SK-N-SH treated with all-trans-retinoic acid at 6 μM for 48 hours (cell line): Measurements from ENCODE around the gene NQO2.

Experiments
- ARNTL ChIP-seq: fragments of 450-650 bp; formaldehyde crosslinking; IDR thresholded peaks from 2 replicates; pipeline ENCODE4 v1.5.0; 2020; ENCODE audit warnings: low read depth, mild to moderate bottlenecking, moderate library complexity, borderline replicate concordance
- BACH2 ChIP-seq: fragments of 250-450 bp; sonication (Bioruptor Pico); IDR thresholded peaks from 2 replicates; pipeline ENCODE4 v1.9.0; 2021; ENCODE audit warnings: mild to moderate bottlenecking, borderline replicate concordance
- ISL1 ChIP-seq: fragments of 250-450 bp; sonication (Bioruptor Pico); IDR thresholded peaks from 2 replicates; pipeline ENCODE4 v2.1.2; 2022; ENCODE audit warnings: mild to moderate bottlenecking, moderate library complexity
- OSR1 ChIP-seq: fragments of 250-450 bp; sonication (Bioruptor Pico); IDR thresholded peaks from 2 replicates; pipeline ENCODE4 v1.8.0; 2022; ENCODE audit warnings: moderate library complexity, mild to moderate bottlenecking, inconsistent platforms
- PPARA ChIP-seq: fragments of 250-450 bp; sonication (Bioruptor Pico); IDR thresholded peaks from 2 replicates; pipeline ENCODE4 v1.5.0; 2020; ENCODE audit warnings: mild to moderate bottlenecking, borderline replicate concordance
- RARB ChIP-seq: fragments of 250-450 bp; sonication (Bioruptor Pico); IDR thresholded peaks from 2 replicates; pipeline ENCODE4 v1.8.0; 2021; ENCODE audit warnings: mild to moderate bottlenecking, moderate library complexity
- TOX ChIP-seq: fragments of 250-450 bp; sonication (Bioruptor Pico); IDR thresholded peaks from 2 replicates; pipeline ENCODE4 v1.8.0; 2021; ENCODE audit warnings: mild to moderate bottlenecking, moderate library complexity, borderline replicate concordance
- TSHZ2 ChIP-seq: fragments of 250-450 bp; sonication (Bioruptor Pico); IDR thresholded peaks from 2 replicates; pipeline ENCODE4 v1.5.0; 2020; ENCODE audit warnings: mild to moderate bottlenecking, moderate library complexity
- ZNF70 ChIP-seq: fragments of 450-650 bp; formaldehyde crosslinking; IDR thresholded peaks from 2 replicates; pipeline ENCODE4 v1.5.0; 2020; ENCODE audit warnings: mild to moderate bottlenecking, moderate library complexity
- TF ChIP-seq, protein P1 (sequence below): fragments of 250-450 bp; sonication (Bioruptor Pico); IDR thresholded peaks from 2 replicates; pipeline ENCODE4 v1.8.0; 2020; ENCODE audit warnings: mild to moderate bottlenecking, moderate library complexity, borderline replicate concordance
- TF ChIP-seq, protein P2 (sequence below): fragments of 250-450 bp; sonication (Bioruptor Pico); IDR thresholded peaks from 2 replicates; pipeline ENCODE4 v1.5.1; 2020; ENCODE audit warnings: low read depth, mild to moderate bottlenecking, moderate library complexity

- TF ChIP-seq, protein P1, sequence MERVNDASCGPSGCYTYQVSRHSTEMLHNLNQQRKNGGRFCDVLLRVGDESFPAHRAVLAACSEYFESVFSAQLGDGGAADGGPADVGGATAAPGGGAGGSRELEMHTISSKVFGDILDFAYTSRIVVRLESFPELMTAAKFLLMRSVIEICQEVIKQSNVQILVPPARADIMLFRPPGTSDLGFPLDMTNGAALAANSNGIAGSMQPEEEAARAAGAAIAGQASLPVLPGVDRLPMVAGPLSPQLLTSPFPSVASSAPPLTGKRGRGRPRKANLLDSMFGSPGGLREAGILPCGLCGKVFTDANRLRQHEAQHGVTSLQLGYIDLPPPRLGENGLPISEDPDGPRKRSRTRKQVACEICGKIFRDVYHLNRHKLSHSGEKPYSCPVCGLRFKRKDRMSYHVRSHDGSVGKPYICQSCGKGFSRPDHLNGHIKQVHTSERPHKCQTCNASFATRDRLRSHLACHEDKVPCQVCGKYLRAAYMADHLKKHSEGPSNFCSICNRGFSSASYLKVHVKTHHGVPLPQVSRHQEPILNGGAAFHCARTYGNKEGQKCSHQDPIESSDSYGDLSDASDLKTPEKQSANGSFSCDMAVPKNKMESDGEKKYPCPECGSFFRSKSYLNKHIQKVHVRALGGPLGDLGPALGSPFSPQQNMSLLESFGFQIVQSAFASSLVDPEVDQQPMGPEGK = no peak
- no peak for TF ChIP-seq BACH2 (CRISPR knock-in tag)
- TF ChIP-seq ARNTL (CRISPR knock-in tag) = no peak
- no peak for TF ChIP-seq PPARA (CRISPR knock-in tag)
- TF ChIP-seq ISL1 (CRISPR knock-in tag) = no peak
- no peak for TF ChIP-seq TSHZ2 (CRISPR knock-in tag)
- TF ChIP-seq ZNF70 = no peak
- TF ChIP-seq, protein P2, sequence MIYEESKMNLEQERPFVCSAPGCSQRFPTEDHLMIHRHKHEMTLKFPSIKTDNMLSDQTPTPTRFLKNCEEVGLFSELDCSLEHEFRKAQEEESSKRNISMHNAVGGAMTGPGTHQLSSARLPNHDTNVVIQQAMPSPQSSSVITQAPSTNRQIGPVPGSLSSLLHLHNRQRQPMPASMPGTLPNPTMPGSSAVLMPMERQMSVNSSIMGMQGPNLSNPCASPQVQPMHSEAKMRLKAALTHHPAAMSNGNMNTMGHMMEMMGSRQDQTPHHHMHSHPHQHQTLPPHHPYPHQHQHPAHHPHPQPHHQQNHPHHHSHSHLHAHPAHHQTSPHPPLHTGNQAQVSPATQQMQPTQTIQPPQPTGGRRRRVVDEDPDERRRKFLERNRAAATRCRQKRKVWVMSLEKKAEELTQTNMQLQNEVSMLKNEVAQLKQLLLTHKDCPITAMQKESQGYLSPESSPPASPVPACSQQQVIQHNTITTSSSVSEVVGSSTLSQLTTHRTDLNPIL (CRISPR knock-in tag) = no peak
- TF ChIP-seq TOX (CRISPR knock-in tag) = no peak
- no peak for TF ChIP-seq OSR1 (CRISPR knock-in tag)
- no peak for TF ChIP-seq RARB (CRISPR knock-in tag)
Measured at GRCh38 chr6:2956930-2957685, 42.6 kb upstream of the NQO2 start.
